C1 segment of cervical spinal cord (tissue), 14 donors: ENCODE measurements around the gene CLASP2.

Experiments
- DNase-seq, 14 donors: peaks; one replicate each; lab custom pipeline; 2025; lab: John Stamatoyannopoulos, UW

CLASP2 gene

GRCh38 chr3:33636125-33636850 is 81.8 kb downstream of the CLASP2 start:
- peak in 1 of 14 donors; percentile 23 for DNase-seq

GRCh38 chr3:33634262-33634661 is 83.8 kb downstream of the CLASP2 start:
- DNase-seq = no peak

- DNase-seq = no peak
These were observed 88.8 kb downstream of the CLASP2 start for GRCh38 chr3:33629219-33629618.

GRCh38 chr3:33624756-33625155 is 93.3 kb downstream of the CLASP2 start:
- no peak for DNase-seq

GRCh38 chr3:33613041-33613440 is 105.0 kb downstream of the CLASP2 start:
- no peak for DNase-seq

- DNase-seq = no peak
These were observed 105.4 kb downstream of the CLASP2 start for GRCh38 chr3:33612607-33613006.

- DNase-seq = no peak
These were observed 115.2 kb downstream of the CLASP2 start for GRCh38 chr3:33602829-33603228.

GRCh38 chr3:33597257-33597689 is 120.8 kb downstream of the CLASP2 start:
- DNase-seq = no peak

GRCh38 chr3:33592999-33593398 is 125.1 kb downstream of the CLASP2 start:
- DNase-seq = no peak

GRCh38 chr3:33590541-33590940 is 127.5 kb downstream of the CLASP2 start:
- no peak for DNase-seq

- DNase-seq = no peak
These were observed 131.7 kb downstream of the CLASP2 start for GRCh38 chr3:33586402-33586801.

- no peak for DNase-seq
These were observed 135.8 kb downstream of the CLASP2 start for GRCh38 chr3:33582234-33582633.

GRCh38 chr3:33581666-33582065 is 136.4 kb downstream of the CLASP2 start:
- no peak for DNase-seq

- no peak for DNase-seq
These were observed 138.2 kb downstream of the CLASP2 start for GRCh38 chr3:33579840-33580239.

GRCh38 chr3:33579178-33579510 is 138.9 kb downstream of the CLASP2 start:
- DNase-seq = no peak

GRCh38 chr3:33578325-33579177 is 139.5 kb downstream of the CLASP2 start:
- no peak for DNase-seq

- DNase-seq = no peak
These were observed 140.5 kb downstream of the CLASP2 start for GRCh38 chr3:33577588-33577987.

- no peak for DNase-seq
These were observed 140.9 kb downstream of the CLASP2 start for GRCh38 chr3:33577173-33577572.

- no peak for DNase-seq
These were observed 142.7 kb downstream of the CLASP2 start for GRCh38 chr3:33575311-33575710.

GRCh38 chr3:33557829-33558228 is 160.2 kb downstream of the CLASP2 start:
- DNase-seq = no peak

GRCh38 chr3:33557279-33557678 is 160.8 kb downstream of the CLASP2 start:
- DNase-seq = no peak

GRCh38 chr3:33547101-33547500 is 171.0 kb downstream of the CLASP2 start:
- DNase-seq = no peak

- DNase-seq = no peak
These were observed 173.9 kb downstream of the CLASP2 start for GRCh38 chr3:33544126-33544525.
